Activated CD4-positive, alpha-beta T cell treated with anti-CD3 and anti-CD28 coated beads, Interleukin-10, Interleukin-2, amounts not matched to agents 100 ng/mL and 50 ng/mL, durations not matched to agents 16 hours and 8 hours (primary cell): ENCODE results near the gene PRKCB.
A peak's percentile ranks its signal among the peaks of the same experiment; 100 is the strongest.
"Not testable (repeated sequence)": the region's sequence is repeated elsewhere in the genome, so short reads cannot be mapped to it uniquely, and the experiment has no call there.

Experiments
- DNase-seq: peaks from one replicate; pipeline ENCODE4 v3.0.0-alpha.2; 2020

The PRKCB gene

DNA sequence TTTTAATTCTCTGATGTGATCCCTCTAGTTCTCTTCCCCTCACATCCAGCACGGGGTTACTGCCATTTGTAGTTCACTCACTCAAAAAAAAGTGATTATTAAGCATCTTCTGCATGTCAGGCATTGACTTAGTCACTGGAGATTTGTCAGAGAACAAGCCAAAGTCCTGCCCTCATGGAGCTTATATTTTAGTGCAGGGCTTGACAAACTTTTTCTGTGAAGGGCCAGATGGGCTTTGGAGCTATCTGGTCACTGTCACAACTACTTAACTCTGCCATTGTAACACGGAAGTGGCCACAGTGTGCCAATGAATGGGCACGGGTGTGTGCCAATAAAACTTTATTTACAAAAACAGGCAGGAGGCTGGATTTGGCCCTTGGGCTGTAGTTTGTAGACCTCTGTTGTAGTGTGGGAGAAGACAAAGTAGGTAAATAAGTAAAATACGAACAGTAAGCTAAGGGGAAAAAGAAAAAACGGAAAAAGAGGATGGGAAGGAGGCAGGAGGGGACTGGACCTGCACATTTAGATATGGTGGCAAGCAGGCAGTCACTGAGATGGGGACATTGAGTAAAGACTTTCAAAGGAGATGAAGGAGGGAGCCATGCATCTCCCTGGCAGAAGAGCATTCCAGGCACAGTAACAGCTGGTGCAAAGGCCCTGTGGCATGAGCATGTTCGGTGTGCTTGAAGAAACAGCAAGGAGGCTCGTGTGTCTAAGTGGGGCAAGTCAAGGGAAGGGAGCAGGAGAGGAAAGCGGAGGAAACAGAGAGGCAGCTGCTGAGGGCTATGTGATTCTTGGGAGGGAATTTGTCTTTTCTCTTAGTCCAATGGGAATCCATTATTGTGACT is 217.5 kb downstream of the PRKCB start:
- no peak for DNase-seq

DNA sequence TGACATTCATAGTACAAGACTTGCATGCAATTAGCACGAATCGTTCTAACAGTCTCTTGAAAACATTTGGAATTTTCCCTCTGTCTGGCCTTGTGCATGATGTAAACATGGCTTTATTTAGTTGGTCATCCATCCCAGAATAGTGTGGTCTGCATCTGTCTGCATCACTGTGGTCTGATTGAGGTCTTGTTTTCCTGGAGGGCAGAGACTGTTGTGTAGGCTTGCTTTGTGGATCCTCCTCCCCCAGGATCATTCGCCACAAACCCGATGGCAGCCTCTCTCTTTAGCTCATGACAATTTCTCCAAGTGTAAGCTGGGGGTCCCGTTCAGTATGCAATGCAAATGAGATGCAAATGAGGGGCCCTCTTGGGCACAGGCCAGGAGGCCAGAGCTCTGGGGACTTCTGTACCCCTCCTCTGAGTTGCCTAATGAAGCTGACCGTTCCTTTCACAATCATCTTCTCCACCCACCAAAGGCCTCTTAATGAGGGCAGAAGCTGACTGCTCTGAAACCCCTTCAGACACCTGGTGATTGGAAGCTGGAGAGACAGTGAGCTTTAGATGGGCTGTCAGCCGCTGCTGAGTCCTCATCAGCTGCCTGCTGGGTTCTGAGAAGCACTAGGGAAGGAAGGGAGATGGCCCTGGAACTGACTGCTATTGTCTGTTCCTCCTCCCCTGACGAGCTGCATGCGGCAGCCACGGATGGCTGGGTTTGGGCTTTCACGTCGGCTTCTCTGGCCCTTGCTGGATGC is 219.1 kb downstream of the PRKCB start:
- no peak for DNase-seq

DNA sequence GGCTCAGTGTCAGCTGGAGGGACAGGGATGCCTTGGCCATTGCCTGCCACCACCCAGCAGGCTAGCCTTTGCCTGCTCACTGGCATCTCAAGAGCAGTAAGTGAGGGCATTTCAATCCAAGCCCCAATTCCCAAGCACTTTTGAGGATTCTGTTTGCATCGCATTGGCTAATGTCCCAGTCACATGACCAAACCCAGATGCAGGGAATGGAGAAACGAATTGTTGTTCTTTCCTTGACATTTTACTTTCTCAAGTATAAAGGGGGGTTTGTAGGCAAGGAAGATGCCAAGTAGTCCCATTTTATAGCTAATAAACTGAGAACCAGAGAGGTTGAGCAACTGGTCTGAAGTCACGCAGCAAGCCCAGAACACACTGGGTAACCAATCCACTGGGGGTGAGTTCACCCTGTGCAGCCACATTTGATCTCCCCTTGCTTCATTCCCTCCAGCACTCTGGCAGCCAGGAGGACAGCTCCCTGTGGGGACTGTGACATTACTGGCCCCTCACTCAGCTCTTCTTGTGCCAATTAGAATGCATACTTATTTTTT is 226.6 kb downstream of the PRKCB start:
- DNase-seq: no peak

DNA sequence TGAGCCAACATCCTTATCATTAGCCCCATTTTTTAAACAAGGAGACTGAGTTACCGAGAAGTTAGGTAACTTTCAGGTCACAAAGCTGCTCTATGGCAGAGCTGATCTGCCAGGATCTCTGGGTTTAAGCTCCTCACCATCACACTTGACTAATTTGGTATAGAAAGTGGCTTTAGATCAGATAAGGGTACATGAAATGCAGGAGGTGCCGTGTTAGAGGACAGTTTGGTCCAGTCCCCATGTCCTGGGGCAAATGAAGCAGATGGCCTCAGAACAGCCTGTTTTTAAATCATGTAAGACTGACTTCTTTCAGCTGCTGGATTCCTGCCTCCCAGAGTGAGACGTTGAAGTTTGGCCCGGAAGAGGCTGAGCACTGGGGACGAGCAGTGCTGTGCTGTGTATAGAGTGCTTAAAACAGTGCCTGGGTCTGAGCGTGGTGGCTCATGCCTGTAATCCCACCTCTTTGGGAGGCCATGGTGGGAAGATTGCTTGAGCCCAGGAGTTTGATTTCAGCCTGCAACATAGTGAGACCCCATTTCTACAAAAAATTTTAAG is 233.3 kb downstream of the PRKCB start:
- DNase-seq: no peak

DNA sequence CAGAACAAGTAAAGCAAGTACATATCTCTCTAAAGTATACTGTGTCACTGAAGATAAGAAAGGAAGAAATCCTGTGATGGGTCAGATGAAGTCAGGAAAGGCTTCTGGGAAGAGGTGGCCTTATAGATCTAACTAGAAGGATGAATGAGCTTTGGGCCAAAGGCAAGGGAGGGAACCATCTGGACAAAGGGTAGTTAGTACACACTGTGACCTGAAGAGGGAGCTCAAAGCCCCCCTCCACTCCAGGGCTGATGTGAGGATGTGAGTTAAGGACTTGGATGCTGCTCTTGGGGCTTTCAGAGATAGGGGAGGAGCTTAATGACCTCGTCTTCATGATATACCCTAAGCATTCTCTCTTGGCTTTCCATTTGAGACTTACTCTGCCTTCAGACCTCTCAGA is 235.1 kb downstream of the PRKCB start:
- DNase-seq: peak; percentile 70

DNA sequence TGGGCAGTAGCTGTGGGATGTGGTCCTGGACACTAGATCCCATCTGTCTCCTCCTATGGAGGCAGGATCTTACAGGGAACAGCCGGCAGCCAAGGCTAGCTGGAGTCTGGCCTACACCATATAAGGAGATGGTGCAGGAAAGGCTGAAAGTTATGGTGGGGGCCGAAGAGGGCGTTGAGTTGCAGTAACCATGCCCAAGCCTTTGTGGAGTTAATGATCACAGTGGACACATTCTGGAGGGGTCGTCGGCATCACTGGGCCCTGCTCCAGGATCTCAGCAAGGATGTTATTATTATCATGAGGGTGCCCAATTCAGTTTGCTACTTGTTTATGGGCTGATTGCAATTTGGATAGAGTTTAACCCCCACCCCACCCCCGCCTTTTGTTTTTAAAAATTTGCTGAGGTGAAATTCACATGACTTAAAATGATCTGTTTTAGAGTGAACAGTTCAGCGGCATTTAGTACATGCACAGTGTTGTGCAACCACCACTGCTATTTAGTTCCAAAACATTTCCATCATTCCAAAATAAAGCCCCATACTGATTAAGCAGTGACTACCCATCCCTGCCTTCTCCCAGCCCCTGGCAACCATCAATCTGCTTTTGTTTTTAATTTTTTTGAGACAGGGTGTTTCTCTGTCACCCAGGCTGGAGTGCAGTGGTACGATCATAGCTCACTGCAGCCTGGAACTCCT is 236.0 kb downstream of the PRKCB start:
- no peak for DNase-seq

DNA sequence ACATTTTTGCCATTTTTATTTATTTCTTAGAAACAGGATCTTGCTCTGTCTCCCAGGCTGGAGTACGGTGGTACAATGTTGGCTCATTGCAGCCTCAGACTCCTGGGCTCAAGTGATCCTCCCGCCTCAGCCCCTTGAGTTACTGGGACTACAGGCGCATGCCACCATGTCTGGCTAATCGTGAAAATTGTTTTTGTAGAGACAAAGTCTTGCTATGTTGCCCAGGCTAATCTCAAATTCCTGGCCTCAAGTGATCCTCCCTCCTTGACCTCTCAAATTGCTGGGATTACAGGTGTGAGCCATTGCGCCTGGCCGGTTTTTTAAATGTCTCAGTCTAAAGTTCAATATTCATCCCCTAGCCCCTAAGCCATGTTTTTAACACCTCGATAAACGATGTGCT is 237.5 kb downstream of the PRKCB start:
- no peak for DNase-seq

DNA sequence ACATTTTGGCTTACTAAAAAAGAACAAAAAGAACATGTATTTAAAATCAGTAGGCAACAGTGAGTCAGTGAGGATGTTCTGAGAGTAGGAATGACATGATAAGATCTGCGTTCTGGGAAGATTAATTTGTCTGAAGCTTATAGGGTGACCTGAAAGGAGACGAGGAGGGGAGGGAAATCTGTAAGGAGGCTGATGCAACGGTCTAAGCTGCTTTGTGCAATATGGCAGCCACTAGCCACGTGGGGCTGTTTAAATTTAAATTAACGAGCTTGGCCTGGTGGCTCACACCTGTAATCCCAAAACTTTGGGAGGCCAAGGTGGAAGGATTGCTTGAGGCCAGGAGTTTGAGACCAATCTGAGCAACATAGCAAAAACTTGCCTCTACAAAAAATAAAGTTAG is 238.8 kb downstream of the PRKCB start:
- DNase-seq: no peak

DNA sequence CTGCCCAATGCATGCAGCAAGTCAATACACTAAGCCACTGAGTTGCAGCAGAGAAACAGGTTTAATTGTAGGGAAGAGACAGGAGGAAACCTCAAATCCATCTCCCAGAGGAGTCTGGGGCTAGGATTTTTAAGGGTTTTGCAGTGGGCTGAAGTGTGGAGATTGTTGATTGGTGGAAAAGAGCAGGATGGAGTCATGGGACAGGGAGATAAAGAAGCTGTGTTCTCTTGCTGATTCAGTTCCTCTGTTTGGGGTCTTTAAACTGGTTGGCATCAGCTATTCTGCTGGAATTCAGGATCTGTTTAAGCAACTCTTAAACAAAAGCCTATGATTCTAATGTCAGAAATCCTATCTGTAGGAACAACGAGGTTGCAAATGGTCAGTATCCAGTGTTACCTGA is 239.5 kb downstream of the PRKCB start:
- no peak for DNase-seq

DNA sequence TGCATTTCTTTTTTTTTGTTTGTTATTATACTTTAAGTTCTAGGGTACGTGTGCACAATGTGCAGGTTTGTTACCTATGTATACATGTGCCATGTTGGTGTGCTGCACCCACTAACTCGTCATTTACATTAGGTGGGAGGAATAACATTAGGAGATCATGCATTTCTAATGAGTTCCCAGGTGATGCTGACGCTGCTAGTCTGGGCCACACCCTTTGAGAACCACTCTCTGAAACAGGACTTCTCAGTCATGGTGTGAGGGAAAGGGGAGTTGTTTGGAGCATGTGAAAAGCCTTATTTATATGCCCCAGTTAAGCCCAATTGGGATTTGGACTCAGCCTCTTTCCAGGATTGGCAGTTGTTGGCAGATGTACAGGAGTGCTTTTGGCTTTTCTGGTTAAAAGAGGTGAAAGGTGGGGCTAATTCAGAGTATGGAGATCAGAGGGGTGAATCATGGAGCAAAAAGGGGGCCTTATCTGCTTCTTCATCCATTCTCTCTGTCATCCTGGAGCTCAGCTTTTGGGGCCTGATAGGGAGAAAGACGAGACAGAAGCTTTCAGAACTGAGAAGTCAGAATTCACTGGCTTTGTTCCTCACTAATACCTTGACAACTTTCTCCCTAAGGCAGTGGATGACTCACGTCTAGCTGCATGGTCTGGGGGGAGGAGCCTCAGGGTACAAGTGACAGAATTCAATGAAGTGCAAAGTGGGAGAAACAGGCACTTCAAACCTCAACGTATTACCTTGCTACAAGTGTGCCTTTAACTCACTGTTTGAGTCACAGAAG is 240.3 kb downstream of the PRKCB start:
- peak; percentile 70 for DNase-seq

DNA sequence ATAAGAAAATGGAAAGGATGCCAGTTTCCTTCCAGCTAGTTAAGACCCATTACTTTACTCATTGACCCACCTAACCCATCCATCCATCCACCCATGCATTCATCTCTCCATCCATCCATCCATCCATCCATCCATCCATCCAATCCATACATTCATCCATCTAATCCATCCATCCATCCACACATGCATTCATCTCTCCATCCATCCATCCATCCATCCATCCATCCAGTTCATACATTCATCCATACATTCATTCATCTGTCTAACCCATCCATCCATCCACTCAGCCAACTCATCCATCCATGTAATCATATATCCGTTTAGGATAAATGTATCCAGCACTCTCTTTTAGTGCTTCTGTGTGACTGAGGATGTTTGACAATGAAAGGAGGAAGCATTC is 241.5 kb downstream of the PRKCB start:
- DNase-seq: no peak

DNA sequence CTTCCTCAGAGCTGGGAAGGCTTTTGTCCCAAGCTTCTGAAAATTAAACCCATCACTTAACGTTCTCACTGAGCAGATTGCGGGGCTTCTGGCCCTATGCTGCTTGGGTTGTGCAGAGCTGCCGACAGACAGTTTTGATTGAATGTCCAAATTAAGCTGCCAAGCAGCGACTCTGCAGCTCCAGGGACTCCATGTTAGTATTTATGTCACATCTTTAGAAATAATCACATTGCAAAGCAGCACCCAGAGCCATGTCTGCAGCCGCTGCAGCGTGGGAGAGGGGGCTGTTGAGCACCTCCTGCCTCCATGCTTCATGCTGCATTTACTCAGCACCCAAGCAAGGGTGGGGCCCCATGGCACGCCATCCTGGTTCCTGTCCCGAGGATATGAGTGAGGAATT is 242.2 kb downstream of the PRKCB start:
- no peak for DNase-seq

DNA sequence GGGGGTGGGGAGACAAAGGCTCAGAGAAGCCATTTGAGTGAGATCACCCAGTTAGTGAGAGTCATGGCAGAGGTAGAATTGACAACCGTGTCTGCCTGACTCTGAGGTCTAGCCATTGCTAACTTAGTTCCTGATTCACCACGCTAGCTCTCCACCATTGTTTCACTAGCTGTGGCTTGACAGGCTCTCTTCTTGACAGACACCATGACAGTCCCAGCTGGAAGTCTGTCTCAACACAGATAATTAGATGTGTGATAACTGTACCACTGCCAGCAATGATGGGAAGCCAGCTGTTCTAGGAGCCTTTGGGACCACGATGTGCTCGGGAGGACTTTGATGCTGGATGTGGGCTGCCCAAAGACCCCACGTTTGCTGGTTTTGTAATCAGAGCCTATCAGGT is 249.9 kb downstream of the PRKCB start:
- no peak for DNase-seq

DNA sequence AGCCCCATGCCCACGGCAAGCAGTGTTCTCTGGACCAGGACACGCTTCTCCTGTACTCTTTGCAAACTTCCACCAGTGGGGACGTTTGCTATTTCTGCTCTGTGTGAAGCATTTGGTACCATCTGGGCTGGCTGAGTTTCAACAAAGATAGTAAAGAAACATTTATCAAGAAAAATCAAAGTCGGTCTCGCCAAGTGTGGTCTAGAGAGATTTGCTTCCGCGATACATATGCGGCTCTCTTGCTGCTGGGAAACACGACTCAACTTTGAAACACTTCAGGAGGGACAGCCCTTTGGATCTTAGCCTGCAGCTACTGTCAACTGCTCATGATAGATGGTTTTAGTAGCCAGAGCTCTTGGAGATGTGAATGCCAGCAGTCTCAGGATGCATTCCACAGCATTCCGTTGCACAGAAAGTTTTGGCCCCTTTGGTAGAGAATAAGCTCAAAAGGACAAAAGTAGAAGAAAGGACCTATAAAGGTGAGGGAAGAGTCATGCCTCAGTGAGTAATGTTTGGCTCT is 252.2 kb downstream of the PRKCB start:
- DNase-seq: no peak

DNA sequence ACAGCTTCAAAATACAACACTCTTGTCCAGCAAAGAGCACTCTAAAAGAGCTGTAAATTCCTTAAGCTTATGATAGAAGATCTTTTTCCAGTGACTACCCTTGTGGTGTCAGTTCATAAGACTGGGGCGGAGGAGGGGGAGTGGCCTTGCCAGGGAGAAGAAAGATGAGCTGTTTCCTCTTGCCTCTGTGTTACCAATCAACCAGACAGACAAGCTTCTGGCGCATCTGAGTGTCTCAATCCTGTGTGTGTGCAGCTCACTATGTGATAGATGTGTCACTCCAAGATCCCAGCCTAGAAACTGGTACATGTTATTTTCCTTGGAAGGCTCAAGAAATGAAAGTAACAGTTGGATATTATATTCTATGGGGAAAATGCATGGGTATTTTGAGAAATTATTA is 253.0 kb downstream of the PRKCB start:
- DNase-seq: no peak

DNA sequence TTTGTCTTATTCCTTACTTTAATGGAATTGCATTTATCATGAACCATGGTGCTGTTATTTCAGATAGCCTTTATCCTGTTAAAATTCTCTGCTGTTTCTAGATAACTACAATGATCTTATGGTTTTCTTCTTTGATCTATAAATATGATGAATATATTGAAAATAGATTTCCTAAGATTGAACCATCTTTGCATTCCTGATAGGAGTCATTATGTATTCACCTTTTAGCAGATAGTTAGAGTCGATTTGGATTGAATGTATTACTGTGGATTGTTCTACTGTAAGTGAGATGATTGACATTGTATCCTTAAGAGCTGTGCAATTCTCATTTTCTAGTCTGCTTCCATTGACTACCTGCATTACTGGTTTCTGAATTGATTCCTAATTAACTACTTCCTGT is 255.3 kb downstream of the PRKCB start:
- DNase-seq: no peak

DNA sequence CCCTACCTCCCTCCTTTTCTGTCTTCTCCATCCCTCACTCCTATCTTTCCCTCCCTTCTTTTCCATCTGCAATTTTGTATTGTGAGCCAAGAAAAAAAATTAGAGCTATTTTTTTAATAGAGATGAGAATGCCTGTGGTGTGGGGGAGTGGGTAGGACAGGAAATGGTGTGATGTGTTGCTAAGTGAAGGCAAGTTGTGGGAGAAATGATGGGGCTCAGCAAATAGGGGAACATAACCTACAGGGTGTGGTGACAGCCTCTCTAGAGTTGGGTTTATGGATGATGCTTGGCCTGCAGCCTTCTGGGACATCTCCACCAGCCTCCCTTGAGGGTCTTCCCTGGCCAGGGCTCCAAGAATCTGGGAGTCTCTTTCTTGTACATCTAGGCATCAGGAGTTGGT is 257.3 kb downstream of the PRKCB start:
- no peak for DNase-seq

DNA sequence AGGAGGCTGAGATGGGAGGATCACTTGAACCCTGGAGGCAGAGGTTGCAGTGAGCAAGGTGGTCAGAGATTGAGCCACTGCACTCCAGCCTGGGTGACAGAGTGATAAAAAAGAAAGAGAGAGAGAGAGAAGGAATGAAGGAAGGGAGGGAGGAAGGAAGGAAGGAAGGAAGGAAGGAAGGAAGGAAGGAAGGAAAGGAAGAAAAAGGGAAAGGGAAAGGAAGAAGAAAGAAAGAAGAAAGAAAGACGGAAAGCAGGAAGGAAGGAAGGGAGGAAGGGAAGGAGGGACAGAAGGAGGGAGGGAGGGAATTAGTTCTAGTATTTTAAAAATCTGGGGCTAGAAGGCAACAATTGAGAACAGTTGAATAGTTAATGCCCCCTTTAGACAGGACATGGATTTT is 258.9 kb downstream of the PRKCB start:
- no peak for DNase-seq

DNA sequence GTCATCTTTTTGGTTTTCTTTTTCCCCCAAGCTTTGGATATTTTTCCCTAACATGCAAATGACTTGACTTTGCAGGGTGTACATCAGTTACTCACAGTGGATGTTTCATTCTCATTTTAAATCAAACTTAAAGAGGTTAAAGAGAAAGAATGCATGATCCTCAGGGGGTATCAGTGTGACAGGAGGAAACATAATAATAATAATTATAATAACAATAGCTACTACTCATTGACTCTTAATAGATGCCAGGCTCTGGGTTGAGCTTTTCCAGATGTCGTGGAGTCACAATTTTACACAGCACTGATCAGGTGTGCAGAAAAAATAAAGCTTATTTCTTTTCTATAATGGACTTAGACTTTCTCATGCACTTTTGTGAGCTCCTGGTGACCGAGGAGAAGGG is 263.1 kb downstream of the PRKCB start:
- no peak for DNase-seq

DNA sequence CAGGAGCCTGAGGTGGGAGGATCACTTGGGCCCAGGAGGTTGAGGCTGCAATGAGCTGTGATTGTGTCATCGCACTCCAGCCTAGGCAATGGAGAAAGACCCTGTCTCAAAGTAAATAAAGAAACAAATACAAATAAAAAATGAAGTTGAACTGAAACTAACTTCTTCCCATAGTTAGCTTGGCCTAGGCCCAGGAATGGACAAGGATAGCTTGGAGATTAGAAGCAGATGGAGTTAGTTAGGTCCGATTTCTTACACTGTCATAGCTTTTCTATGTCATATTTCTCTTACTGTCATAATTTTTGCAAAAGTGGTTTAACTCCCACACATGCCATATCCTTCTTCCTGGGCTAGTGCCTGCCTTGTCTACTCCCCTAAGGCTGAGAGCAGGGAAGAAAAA is 265.6 kb downstream of the PRKCB start:
- DNase-seq: no peak

DNA sequence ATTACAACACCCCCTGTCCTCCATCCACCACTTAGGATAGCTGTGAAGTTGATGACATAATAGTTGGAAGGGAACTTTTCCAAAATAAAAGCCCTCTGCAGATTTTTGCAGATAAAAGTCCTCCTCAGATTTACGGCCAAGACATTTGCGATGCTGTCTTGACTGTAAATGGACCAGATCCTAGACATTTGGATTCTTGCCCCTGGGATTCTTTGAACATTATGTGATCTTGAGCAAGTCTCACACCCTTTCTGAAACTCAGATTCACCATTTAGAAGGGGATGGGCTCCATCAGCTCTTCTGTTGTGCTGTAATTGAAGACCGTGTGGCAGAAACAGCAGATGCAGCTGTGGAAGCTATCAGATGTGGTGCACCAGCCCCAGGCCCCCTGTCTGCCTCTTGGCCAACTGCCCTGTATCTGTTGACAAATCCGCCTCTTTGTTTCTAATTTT is 266.5 kb downstream of the PRKCB start:
- DNase-seq: no peak

DNA sequence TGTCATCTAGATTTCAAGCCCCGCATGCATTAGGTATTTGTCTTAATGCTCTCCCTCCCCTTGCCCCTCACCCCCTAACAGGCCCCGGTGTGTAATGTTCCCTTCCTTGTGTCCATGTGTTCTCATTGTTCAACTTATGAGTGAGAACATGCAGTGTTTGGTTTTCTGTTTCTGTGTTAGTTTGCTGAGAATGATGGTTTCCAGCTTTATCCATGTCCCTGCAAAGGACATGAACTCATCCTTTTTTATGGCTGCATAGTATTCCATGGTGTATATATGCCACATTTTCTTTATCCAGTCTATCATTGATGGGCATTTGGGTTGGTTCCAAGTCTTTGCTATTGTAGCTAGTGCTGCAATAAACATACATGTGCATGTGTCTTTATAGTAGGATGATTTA is 269.7 kb downstream of the PRKCB start:
- not testable (repeated sequence) for DNase-seq
